ENCODE results near the gene CYP2U1. TPM values are rescaled to one million over a fixed set of nuclear protein-coding genes. Genes with fewer than 3 reads are reported as not detected.

Gene CYP2U1
- polyA plus RNA-seq, 1 of the 3 experiments (the other 2 are of a cell fraction): 2.0 TPM

DNA sequence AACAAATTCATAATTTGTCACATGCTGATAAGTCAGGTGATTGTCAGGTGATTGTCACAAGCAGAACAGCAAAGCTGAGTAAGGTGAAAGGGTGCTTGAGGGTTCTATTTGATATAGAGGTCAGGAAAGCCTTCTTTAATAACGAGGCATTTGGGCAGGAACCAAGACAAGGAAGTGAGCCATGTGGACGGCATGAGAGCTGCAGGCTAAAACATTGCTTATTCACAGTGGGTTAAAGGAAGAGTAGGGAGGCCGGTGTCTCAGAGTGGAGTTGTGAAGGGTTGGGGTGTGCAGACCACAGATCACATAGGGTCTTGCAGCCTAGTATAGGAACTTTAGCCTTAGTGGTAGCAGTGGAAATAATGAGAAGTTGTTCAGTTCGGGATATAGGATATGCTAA, 31.3 kb upstream of the CYP2U1 start:
- H3K4me1 ChIP-seq (ENCODE audit: control insufficient read depth in 1 of 2, insufficient read depth in 2 of 2, low read depth in 1 of 2, low read length in 1 of 2): no peaks in the 10 kb centered on the region
- H3K9me3 ChIP-seq: no peaks in the 10 kb centered on the region
- H3K27me3 ChIP-seq (ENCODE audit: insufficient read depth): no peaks in the 10 kb centered on the region; the same call in 1 of the 2 replicates
- H3K4me3 ChIP-seq (ENCODE audit: low read depth in 2 of 2, low read length in 1 of 2): no peak overlapping the region
- no peak overlapping the region for H2AFZ ChIP-seq (ENCODE audit: low read depth)
- no peak overlapping the region for H3K4me2 ChIP-seq
- ChIA-PET CTCF (interaction anchor here (0.6 to 2.3 kb wide), 3 partner anchors 11 to 137 kb away, joined by 3 to 9 read pairs (median 3); no protein-coding TSS in a partner anchor), POLR2A (no interaction called here)
- 22% methylated on average over 4 of the region's 4 CpGs for WGBS (ENCODE audit: low lambda C conversion rate)
- no peak overlapping the region for H3K27ac ChIP-seq (ENCODE audit: low read depth in 2 of 2, low read length in 1 of 2)
- no peak for DNase-seq
- H3K9me2 ChIP-seq: no peaks in the 10 kb centered on the region
- peaks cover 8% of the 10 kb centered on the region for H3F3A ChIP-seq (replicated peaks; ENCODE audit: insufficient read depth)
- TF ChIP-seq, protein P1, sequence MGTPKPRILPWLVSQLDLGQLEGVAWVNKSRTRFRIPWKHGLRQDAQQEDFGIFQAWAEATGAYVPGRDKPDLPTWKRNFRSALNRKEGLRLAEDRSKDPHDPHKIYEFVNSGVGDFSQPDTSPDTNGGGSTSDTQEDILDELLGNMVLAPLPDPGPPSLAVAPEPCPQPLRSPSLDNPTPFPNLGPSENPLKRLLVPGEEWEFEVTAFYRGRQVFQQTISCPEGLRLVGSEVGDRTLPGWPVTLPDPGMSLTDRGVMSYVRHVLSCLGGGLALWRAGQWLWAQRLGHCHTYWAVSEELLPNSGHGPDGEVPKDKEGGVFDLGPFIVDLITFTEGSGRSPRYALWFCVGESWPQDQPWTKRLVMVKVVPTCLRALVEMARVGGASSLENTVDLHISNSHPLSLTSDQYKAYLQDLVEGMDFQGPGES (IDR thresholded peaks at IDR 0.05; ENCODE audit: low read depth, low read length): no peak
- TF ChIP-seq, protein P2, sequence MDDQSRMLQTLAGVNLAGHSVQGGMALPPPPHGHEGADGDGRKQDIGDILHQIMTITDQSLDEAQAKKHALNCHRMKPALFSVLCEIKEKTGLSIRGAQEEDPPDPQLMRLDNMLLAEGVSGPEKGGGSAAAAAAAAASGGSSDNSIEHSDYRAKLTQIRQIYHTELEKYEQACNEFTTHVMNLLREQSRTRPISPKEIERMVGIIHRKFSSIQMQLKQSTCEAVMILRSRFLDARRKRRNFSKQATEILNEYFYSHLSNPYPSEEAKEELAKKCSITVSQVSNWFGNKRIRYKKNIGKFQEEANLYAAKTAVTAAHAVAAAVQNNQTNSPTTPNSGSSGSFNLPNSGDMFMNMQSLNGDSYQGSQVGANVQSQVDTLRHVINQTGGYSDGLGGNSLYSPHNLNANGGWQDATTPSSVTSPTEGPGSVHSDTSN (IDR thresholded peaks at IDR 0.05): no peak
- TF ChIP-seq SIN3A (IDR thresholded peaks at IDR 0.05; ENCODE audit: borderline replicate concordance, low read depth, low read length): no peak
- no peak for TF ChIP-seq TAF1 (IDR thresholded peaks at IDR 0.05; ENCODE audit: borderline replicate concordance, low read depth, low read length)
- TF ChIP-seq, protein P3, sequence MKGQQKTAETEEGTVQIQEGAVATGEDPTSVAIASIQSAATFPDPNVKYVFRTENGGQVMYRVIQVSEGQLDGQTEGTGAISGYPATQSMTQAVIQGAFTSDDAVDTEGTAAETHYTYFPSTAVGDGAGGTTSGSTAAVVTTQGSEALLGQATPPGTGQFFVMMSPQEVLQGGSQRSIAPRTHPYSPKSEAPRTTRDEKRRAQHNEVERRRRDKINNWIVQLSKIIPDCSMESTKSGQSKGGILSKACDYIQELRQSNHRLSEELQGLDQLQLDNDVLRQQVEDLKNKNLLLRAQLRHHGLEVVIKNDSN (IDR thresholded peaks at IDR 0.05; ENCODE audit: borderline replicate concordance, low read depth): no peak
- no peaks in the 10 kb centered on the region for H3K36me3 ChIP-seq (replicated peaks in 1 of 2; ENCODE audit: control insufficient read depth in 1 of 2, insufficient read depth in 2 of 2, low read length in 1 of 2)
- H4K20me1 ChIP-seq (ENCODE audit: insufficient read depth): no peaks in the 10 kb centered on the region
- H3K9ac ChIP-seq: no peak overlapping the region
- H3K79me2 ChIP-seq (ENCODE audit: insufficient read depth): no peaks in the 10 kb centered on the region

DNA sequence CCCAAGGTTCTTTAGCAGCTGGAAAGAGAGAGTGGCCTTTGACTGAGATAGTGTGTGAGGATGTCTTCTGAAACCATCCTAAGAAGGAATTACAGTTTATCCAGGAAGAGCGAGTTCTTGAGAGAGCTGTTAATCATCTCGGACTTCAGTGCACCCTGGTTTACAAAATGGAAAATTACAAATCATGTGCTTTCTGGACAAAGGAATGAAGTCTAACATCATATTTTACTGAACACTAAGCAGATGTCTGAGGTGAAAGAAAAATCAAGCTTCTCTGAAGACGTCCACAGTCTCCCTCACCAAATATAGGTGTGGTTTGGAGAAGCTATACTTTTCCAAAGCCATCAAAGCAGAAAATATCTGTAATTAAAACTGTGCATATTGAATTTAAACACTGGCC, 30.8 kb upstream of the CYP2U1 start:
- Histone ChIP-seq H3K4me2 (no peak overlapping the region), H3K79me2 (ENCODE audit: insufficient read depth) (no peaks in the 10 kb centered on the region), H3K9me2 (no peaks in the 10 kb centered on the region), H3K4me1 (ENCODE audit: control insufficient read depth in 1 of 2, insufficient read depth in 2 of 2, low read depth in 1 of 2, low read length in 1 of 2) (no peaks in the 10 kb centered on the region), H3K27ac (ENCODE audit: low read depth in 2 of 2, low read length in 1 of 2) (no peak overlapping the region), H3F3A (replicated peaks; ENCODE audit: insufficient read depth) (peaks cover 8% of the 10 kb centered on the region), H3K9ac (no peak overlapping the region), H3K4me3 (ENCODE audit: low read depth in 2 of 2, low read length in 1 of 2) (no peak overlapping the region), H3K9me3 (no peaks in the 10 kb centered on the region), H2AFZ (ENCODE audit: low read depth) (no peak overlapping the region), H4K20me1 (ENCODE audit: insufficient read depth) (no peaks in the 10 kb centered on the region), H3K36me3 (replicated peaks in 1 of 2; ENCODE audit: control insufficient read depth in 1 of 2, insufficient read depth in 2 of 2, low read length in 1 of 2) (no peaks in the 10 kb centered on the region), H3K27me3 (ENCODE audit: insufficient read depth) (no peaks in the 10 kb centered on the region; the same call in 1 of the 2 replicates)
- POLR2A ChIA-PET: no interaction called here
- no peak for DNase-seq
- 8% methylated on average over 3 of the region's 3 CpGs for WGBS (ENCODE audit: low lambda C conversion rate)
- CTCF ChIA-PET: interaction anchor here (0.6 to 2.3 kb wide), 4 partner anchors 11 to 142 kb away, joined by 3 to 9 read pairs (median 4); no protein-coding TSS in a partner anchor
- TF ChIP-seq, protein P4, sequence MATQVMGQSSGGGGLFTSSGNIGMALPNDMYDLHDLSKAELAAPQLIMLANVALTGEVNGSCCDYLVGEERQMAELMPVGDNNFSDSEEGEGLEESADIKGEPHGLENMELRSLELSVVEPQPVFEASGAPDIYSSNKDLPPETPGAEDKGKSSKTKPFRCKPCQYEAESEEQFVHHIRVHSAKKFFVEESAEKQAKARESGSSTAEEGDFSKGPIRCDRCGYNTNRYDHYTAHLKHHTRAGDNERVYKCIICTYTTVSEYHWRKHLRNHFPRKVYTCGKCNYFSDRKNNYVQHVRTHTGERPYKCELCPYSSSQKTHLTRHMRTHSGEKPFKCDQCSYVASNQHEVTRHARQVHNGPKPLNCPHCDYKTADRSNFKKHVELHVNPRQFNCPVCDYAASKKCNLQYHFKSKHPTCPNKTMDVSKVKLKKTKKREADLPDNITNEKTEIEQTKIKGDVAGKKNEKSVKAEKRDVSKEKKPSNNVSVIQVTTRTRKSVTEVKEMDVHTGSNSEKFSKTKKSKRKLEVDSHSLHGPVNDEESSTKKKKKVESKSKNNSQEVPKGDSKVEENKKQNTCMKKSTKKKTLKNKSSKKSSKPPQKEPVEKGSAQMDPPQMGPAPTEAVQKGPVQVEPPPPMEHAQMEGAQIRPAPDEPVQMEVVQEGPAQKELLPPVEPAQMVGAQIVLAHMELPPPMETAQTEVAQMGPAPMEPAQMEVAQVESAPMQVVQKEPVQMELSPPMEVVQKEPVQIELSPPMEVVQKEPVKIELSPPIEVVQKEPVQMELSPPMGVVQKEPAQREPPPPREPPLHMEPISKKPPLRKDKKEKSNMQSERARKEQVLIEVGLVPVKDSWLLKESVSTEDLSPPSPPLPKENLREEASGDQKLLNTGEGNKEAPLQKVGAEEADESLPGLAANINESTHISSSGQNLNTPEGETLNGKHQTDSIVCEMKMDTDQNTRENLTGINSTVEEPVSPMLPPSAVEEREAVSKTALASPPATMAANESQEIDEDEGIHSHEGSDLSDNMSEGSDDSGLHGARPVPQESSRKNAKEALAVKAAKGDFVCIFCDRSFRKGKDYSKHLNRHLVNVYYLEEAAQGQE (IDR thresholded peaks at IDR 0.05; ENCODE audit: low read depth, low read length): no peak
- TF ChIP-seq, protein P1 (IDR thresholded peaks at IDR 0.05; ENCODE audit: low read depth, low read length): no peak
- TF ChIP-seq FOSL2 (IDR thresholded peaks at IDR 0.05; ENCODE audit: borderline replicate concordance, low read depth): no peak
- TF ChIP-seq POLR2AphosphoS5 (IDR thresholded peaks at IDR 0.05; ENCODE audit: low read depth, low read length): no peak
- no peak for TF ChIP-seq FOXJ3 (CRISPR knock-in tag; IDR thresholded peaks at IDR 0.05)
- no peak for TF ChIP-seq SMC3 (IDR thresholded peaks at IDR 0.05; ENCODE audit: low read depth, low read length)
- no peak for TF ChIP-seq JUND (IDR thresholded peaks at IDR 0.05)
- TF ChIP-seq, protein P3 (IDR thresholded peaks at IDR 0.05; ENCODE audit: borderline replicate concordance, low read depth): no peak
- TF ChIP-seq, protein P5, sequence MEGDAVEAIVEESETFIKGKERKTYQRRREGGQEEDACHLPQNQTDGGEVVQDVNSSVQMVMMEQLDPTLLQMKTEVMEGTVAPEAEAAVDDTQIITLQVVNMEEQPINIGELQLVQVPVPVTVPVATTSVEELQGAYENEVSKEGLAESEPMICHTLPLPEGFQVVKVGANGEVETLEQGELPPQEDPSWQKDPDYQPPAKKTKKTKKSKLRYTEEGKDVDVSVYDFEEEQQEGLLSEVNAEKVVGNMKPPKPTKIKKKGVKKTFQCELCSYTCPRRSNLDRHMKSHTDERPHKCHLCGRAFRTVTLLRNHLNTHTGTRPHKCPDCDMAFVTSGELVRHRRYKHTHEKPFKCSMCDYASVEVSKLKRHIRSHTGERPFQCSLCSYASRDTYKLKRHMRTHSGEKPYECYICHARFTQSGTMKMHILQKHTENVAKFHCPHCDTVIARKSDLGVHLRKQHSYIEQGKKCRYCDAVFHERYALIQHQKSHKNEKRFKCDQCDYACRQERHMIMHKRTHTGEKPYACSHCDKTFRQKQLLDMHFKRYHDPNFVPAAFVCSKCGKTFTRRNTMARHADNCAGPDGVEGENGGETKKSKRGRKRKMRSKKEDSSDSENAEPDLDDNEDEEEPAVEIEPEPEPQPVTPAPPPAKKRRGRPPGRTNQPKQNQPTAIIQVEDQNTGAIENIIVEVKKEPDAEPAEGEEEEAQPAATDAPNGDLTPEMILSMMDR (IDR thresholded peaks at IDR 0.05): no peak
- no peak for TF ChIP-seq RAD21 (IDR thresholded peaks at IDR 0.05; ENCODE audit: low read length)
- no peak for TF ChIP-seq RXRA (IDR thresholded peaks at IDR 0.05; ENCODE audit: borderline replicate concordance, low read depth)
- no peak for TF ChIP-seq CHD2 (IDR thresholded peaks at IDR 0.05; ENCODE audit: low read length, partially characterized antibody)
